GM12801 (cell line): ENCODE data around the gene VANGL1.

Source experiments
- CTCF ChIP-seq: IDR thresholded peaks from one replicate; pipeline ENCODE4 v1.5.1; 2011; ENCODE audit warnings: control low read depth; ENCODE audit not compliant: insufficient read length; ENCODE audit errors: extremely low read depth

VANGL1 gene

GRCh38 chr1:115697619-115698018, 55.8 kb downstream of the VANGL1 start:
- no peak for TF ChIP-seq CTCF

- TF ChIP-seq CTCF: no peak
Observed at GRCh38 chr1:115701090-115701489, 59.3 kb downstream of the VANGL1 start.

- TF ChIP-seq CTCF: no peak
Observed at GRCh38 chr1:115702959-115703358, 61.2 kb downstream of the VANGL1 start.

GRCh38 chr1:115705085-115705951, 63.5 kb downstream of the VANGL1 start:
- no peak for TF ChIP-seq CTCF

- TF ChIP-seq CTCF: no peak
Observed at GRCh38 chr1:115705963-115706362, 64.2 kb downstream of the VANGL1 start.

- no peak for TF ChIP-seq CTCF
Observed at GRCh38 chr1:115706587-115707425, 65.0 kb downstream of the VANGL1 start.

GRCh38 chr1:115710859-115711624, 69.3 kb downstream of the VANGL1 start:
- no peak for TF ChIP-seq CTCF
